Fibroblast of skin of left quadriceps (primary cell): ENCODE results near the gene FTCDNL1.

Source experiments
- DNase-seq, 2 experiments: peaks; one replicate each; pipeline ENCODE4 v3.0.0-alpha.2; 2013; ENCODE audit warnings: low read depth in 2 of 2

The FTCDNL1 gene

GRCh38 chr2:199791326-199791725, 59.7 kb downstream of the FTCDNL1 start:
- no peak for DNase-seq

GRCh38 chr2:199784512-199784911, 66.5 kb downstream of the FTCDNL1 start:
- DNase-seq: no peak

DNA sequence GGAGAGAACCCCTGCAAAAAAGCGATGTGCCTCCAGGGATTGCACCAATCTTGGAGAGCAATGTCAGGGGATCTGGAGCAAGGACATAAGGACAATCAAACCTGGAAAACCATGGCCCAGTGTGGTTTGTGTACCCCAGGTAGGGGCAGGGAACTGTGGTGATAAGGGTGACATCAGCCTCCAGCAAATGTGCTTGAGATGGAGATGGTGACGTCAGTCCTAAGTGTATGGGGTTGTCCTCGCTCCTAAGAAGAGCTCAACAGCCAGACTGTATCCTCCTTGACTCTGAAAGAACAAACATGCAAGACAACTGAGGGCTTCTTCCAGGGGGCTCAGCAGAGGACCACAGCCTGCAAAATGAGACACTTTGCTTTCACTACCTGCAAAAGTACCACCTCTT, 71.4 kb downstream of the FTCDNL1 start:
- no peak for DNase-seq

DNA sequence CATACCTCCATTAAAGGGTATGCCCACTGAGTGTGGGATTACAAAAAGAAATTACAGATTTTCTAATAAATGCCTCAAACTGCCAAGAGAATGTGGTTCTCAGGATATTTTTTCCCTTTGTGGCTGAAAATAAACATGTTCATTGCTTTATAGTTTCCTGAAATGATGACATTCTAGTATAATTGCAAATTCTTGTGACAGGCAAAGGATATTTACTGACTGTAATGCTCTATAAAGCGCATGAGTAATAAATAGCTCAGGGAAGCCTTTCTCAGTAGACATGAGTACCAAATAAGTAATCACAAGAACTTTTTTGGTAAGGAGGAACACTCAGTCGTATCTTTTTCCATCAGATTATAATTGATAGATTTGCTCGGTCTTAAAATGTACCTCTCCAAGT, 72.3 kb downstream of the FTCDNL1 start:
- no peak for DNase-seq

DNA sequence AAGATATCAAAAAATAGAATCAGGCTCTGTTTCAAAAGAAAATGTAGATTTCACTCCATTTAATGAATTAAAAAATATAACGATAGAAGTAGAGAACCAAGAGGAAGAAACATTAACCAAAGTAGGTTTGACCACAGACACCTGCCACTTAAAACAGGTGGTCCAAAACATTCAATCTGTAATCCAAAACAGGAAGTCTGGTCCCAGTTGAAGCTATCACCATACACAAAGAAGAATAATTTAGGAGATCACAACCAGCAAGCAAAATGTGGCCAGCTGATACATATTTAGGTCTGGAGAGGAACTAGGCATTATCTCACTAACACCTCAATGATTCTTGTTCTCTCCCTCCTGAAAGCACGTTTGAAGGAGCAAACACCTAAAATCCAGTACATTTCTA, 73.1 kb downstream of the FTCDNL1 start:
- DNase-seq: no peak

DNA sequence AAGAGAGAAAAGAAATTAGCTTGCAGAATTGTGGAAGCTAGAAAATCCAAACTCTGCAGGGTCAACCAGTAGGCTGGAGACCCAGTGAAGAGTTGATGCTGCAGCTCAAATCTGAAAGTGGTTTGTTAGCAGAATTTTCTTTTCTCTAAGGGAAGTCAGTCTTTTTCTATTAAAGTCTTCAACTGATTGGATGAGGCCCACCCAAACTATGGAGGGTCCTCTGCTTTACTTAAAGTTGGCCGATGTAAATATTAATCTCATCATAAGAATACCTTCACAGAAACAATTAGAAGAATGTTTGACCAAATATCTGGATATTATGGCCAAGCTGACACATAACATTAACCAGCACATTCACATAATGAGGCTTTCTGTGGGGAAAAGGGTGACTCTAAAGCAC, 73.7 kb downstream of the FTCDNL1 start:
- no peak for DNase-seq

- DNase-seq: no peak
Observed at GRCh38 chr2:199775267-199775666, 75.7 kb downstream of the FTCDNL1 start.

- no peak for DNase-seq
Observed at GRCh38 chr2:199772035-199772976, 78.7 kb downstream of the FTCDNL1 start.

DNA sequence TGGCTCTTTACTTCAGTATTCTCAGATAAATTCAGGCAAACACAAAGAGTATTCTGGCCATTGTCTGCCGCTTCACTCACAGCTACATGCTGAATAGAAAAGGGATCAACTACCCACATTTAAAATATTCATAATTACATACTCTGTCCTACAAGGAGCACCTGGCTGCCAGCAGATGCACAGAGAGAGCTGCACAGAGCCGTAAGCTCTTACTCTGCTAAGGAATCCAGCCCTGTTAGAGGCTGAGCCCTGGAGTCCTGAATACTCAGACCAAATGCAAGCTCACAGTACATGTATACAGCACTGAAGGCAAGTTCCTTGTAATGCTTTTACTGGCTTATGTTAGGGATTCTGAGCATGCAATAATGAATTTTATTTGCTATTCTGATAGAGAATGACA, 80.3 kb downstream of the FTCDNL1 start:
- no peak for DNase-seq

DNA sequence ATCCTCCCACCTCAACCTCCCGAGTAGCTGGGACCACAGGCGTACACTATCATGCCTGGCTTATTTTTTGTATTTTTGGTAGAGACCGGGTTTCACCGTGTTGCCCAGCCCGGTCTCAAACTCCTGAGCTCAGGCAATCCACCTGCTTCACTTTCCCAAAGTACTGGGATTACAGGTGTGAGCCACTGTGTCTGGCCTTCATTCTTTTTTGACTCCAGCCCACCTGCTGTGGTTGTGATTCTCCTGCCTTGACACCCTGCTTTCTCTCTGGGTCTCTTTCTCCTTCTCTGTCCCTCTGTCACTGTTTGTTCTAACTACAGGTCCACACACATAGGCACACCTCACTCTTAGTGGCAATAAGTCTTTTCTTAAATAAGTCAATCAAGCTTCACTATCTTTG, 85.3 kb downstream of the FTCDNL1 start:
- no peak for DNase-seq

- DNase-seq: no peak
Observed at GRCh38 chr2:199764273-199764800, 86.7 kb downstream of the FTCDNL1 start.

- no peak for DNase-seq
Observed at GRCh38 chr2:199762963-199763362, 88.0 kb downstream of the FTCDNL1 start.

DNA sequence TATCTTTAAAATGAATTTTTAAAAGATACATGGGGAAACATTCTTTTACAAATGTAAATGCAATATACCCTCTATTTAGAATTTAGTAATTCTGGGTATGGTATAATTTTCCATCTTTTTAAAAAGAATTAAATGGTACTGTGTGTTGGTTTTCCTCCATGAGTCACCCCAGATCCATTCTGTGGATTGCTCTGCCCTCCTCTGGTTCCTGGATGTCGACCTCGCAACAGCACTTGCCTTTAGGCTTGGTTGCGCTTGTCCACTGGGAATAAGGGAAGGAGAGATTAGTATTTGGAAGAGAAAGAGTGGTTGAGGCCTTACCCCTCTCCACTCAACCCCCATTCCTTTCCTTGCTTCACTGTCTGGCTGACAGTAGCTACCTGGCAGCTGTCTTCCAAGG, 90.4 kb downstream of the FTCDNL1 start:
- DNase-seq: no peak

GRCh38 chr2:199757233-199757870, 93.6 kb downstream of the FTCDNL1 start:
- DNase-seq: no peak

DNA sequence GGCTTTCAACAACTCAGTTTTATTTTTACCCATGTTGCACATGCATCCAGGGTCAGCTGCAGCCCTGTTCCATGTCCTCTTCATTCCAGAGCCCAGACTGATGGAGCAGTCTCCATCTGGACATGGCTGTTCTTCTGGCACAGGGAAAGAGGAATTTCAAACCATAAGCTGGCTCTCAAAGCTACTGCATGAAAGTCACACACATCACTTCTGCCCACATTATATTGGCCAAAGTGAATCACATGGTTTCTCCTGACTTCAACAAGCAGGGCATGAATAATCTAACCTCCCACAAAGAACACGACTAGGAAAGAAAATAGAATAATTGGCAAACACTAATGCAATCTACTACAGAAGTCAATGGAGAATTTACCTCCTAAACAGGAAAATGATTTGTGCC, 94.2 kb downstream of the FTCDNL1 start:
- DNase-seq: no peak

GRCh38 chr2:199756211-199756610, 94.8 kb downstream of the FTCDNL1 start:
- DNase-seq: no peak

- no peak for DNase-seq
Observed at GRCh38 chr2:199754766-199755165, 96.2 kb downstream of the FTCDNL1 start.

GRCh38 chr2:199751492-199752120, 99.4 kb downstream of the FTCDNL1 start:
- DNase-seq: no peak

DNA sequence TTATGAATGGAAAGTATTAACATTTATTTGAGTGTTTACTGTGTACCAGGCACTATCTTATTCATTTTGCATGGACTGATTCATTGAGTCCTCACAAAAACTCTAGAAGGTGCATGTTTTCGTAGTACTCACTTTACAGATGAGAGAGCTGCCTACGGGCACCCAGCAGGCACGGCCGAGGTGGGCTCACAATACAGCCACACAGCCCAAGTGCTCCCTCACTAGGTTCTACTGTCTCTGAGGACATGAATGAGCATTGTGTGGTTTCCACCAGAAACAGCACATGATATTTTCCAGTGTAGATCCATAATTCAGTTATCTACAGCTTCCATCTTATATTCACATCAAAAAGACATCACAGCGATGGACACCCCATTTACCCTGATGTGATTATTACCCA, 101.4 kb downstream of the FTCDNL1 start:
- DNase-seq: no peak

DNA sequence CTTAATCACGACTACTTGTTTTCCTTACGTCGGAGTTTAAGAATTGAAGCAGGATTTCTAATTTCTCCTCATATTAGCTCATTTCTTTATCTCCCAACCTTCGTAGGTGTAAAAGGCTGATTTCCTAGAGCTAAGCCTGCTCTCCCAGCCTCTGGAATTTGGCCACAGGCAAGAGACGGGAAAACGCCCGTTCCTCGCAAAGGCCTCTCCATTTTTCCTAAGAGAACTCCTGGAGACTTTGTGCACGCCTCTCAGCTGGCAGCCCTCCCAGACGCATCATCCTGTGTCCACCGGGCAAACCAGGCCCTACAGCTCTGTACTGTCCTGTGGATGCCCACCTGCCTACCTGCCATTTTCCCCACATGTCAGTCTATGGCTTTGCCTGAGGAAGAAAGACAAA, 106.3 kb downstream of the FTCDNL1 start:
- DNase-seq: no peak

DNA sequence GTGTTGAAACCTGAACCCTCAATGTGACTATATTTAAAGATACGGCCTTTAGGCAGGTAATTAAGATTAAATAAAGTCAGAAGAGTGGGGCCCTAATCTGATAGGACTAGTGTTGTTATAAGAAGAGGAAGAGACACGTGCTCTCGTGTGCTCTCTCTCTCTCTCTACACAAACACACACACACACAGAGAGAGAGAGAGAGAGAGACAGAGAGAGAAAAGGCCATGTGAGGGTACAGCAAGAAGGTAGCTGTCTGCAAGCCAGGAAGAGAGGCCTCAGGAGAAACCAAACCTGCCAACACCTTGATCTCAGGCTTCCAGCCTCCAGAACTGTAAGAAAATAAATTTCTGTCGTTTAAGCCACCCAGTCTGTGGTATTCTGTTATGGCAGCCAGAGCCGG, 106.7 kb downstream of the FTCDNL1 start:
- no peak for DNase-seq

GRCh38 chr2:199743415-199744120, 107.4 kb downstream of the FTCDNL1 start:
- no peak for DNase-seq
